Measurements from ENCODE around the gene CHDH. TPM values are rescaled to one million over a fixed set of nuclear protein-coding genes. Genes with fewer than 3 reads are reported as not detected.

The CHDH gene
- total and polyA plus RNA-seq, 3 experiments from 2014 or later, result 0.42 to 0.71 TPM; not detected in 1

- Mint-ChIP-seq H3K27ac (no peak overlapping the region), H3K9me3 (no peaks in the 10 kb centered on the region), H3K4me1 (no peaks in the 10 kb centered on the region), H3K36me3 (no peaks in the 10 kb centered on the region), H3K27me3 (peaks cover 3 to 18% of the 10 kb centered on the region in 2 donors), H3K4me3 (no peak overlapping the region)
- Histone ChIP-seq H3K4me3 (ENCODE audit: low read length) (no peak overlapping the region), H3K36me3 (ENCODE audit: insufficient read depth, low read length) (no peaks in the 10 kb centered on the region), H3K27ac (ENCODE audit: low read depth, low read length) (no peak overlapping the region), H3K27me3 (ENCODE audit: insufficient read depth, low read length, poor library complexity, severe bottlenecking) (no peaks in the 10 kb centered on the region), H3K4me1 (ENCODE audit: insufficient read depth, low read length) (no peaks in the 10 kb centered on the region), H3K9me3 (ENCODE audit: low read length) (no peaks in the 10 kb centered on the region)
- POLR2A ChIA-PET, result no interaction called here
- CTCF ChIA-PET, result no interaction called here
- no peak for DNase-seq
Observed at GRCh38 chr3:53806182-53807116, 39.8 kb downstream of the CHDH start.

GRCh38 chr3:53805463-53806159, 40.6 kb downstream of the CHDH start:
- Histone ChIP-seq H3K4me3 (ENCODE audit: low read length) (no peak overlapping the region), H3K36me3 (ENCODE audit: insufficient read depth, low read length) (no peaks in the 10 kb centered on the region), H3K9me3 (ENCODE audit: low read length) (no peaks in the 10 kb centered on the region), H3K27ac (ENCODE audit: low read depth, low read length) (no peak overlapping the region), H3K27me3 (ENCODE audit: insufficient read depth, low read length, poor library complexity, severe bottlenecking) (no peaks in the 10 kb centered on the region), H3K4me1 (ENCODE audit: insufficient read depth, low read length) (no peaks in the 10 kb centered on the region)
- Mint-ChIP-seq H3K27ac (no peak overlapping the region), H3K36me3 (no peaks in the 10 kb centered on the region), H3K9me3 (no peaks in the 10 kb centered on the region), H3K4me3 (no peak overlapping the region), H3K4me1 (no peaks in the 10 kb centered on the region), H3K27me3 (peaks cover 3 to 22% of the 10 kb centered on the region in 2 donors)
- DNase-seq, result no peak
- POLR2A ChIA-PET, result no interaction called here
- CTCF ChIA-PET, result no interaction called here

- no peaks in the 10 kb centered on the region for H3K36me3 ChIP-seq (ENCODE audit: insufficient read depth, low read length)
- CTCF ChIA-PET, result no interaction called here
- H3K4me1 ChIP-seq (ENCODE audit: insufficient read depth, low read length), result no peaks in the 10 kb centered on the region
- Mint-ChIP-seq H3K36me3 (no peaks in the 10 kb centered on the region), H3K9me3 (no peaks in the 10 kb centered on the region), H3K27ac (no peak overlapping the region), H3K4me1 (no peaks in the 10 kb centered on the region), H3K27me3 (peaks cover 3 to 26% of the 10 kb centered on the region in 2 donors), H3K4me3 (no peak overlapping the region)
- no peaks in the 10 kb centered on the region for H3K9me3 ChIP-seq (ENCODE audit: low read length)
- no peak overlapping the region for H3K27ac ChIP-seq (ENCODE audit: low read depth, low read length)
- POLR2A ChIA-PET, result no interaction called here
- no peak overlapping the region for H3K4me3 ChIP-seq (ENCODE audit: low read length)
- DNase-seq, result no peak
- H3K27me3 ChIP-seq (ENCODE audit: insufficient read depth, low read length, poor library complexity, severe bottlenecking), result no peaks in the 10 kb centered on the region
Observed at GRCh38 chr3:53804697-53805462, 41.3 kb downstream of the CHDH start.

GRCh38 chr3:53803816-53804695, 42.2 kb downstream of the CHDH start:
- Mint-ChIP-seq H3K36me3 (no peaks in the 10 kb centered on the region), H3K4me1 (no peaks in the 10 kb centered on the region), H3K4me3 (no peak overlapping the region), H3K27ac (no peak overlapping the region), H3K9me3 (no peaks in the 10 kb centered on the region), H3K27me3 (peaks cover 3 to 26% of the 10 kb centered on the region in 2 donors)
- CTCF ChIA-PET, result no interaction called here
- Histone ChIP-seq H3K4me1 (ENCODE audit: insufficient read depth, low read length) (no peaks in the 10 kb centered on the region), H3K4me3 (ENCODE audit: low read length) (no peak overlapping the region), H3K36me3 (ENCODE audit: insufficient read depth, low read length) (no peaks in the 10 kb centered on the region), H3K27me3 (ENCODE audit: insufficient read depth, low read length, poor library complexity, severe bottlenecking) (no peaks in the 10 kb centered on the region), H3K9me3 (ENCODE audit: low read length) (no peaks in the 10 kb centered on the region), H3K27ac (ENCODE audit: low read depth, low read length) (no peak overlapping the region)
- POLR2A ChIA-PET, result no interaction called here
- DNase-seq, result no peak

GRCh38 chr3:53803124-53803815, 42.9 kb downstream of the CHDH start:
- H3K27ac Mint-ChIP-seq, result no peak overlapping the region
- CTCF ChIA-PET, result no interaction called here
- no peaks in the 10 kb centered on the region for H3K36me3 ChIP-seq (ENCODE audit: insufficient read depth, low read length)
- no peaks in the 10 kb centered on the region for H3K9me3 Mint-ChIP-seq
- H3K4me3 Mint-ChIP-seq, result no peak overlapping the region
- H3K4me1 ChIP-seq (ENCODE audit: insufficient read depth, low read length), result no peaks in the 10 kb centered on the region
- H3K9me3 ChIP-seq (ENCODE audit: low read length), result no peaks in the 10 kb centered on the region
- H3K27me3 ChIP-seq (ENCODE audit: insufficient read depth, low read length, poor library complexity, severe bottlenecking), result no peaks in the 10 kb centered on the region
- no peak for DNase-seq
- peaks cover 3 to 21% of the 10 kb centered on the region in 2 donors for H3K27me3 Mint-ChIP-seq
- no peak overlapping the region for H3K27ac ChIP-seq (ENCODE audit: low read depth, low read length)
- no peaks in the 10 kb centered on the region for H3K4me1 Mint-ChIP-seq
- H3K36me3 Mint-ChIP-seq, result no peaks in the 10 kb centered on the region
- POLR2A ChIA-PET, result no interaction called here
- no peak overlapping the region for H3K4me3 ChIP-seq (ENCODE audit: low read length)

GRCh38 chr3:53802256-53802880, 43.9 kb downstream of the CHDH start:
- Mint-ChIP-seq H3K4me1 (no peaks in the 10 kb centered on the region), H3K4me3 (no peak overlapping the region), H3K27me3 (peaks cover 3 to 16% of the 10 kb centered on the region in 2 donors), H3K36me3 (no peaks in the 10 kb centered on the region), H3K27ac (no peak overlapping the region), H3K9me3 (no peaks in the 10 kb centered on the region)
- no peaks in the 10 kb centered on the region for H3K36me3 ChIP-seq (ENCODE audit: insufficient read depth, low read length)
- H3K27ac ChIP-seq (ENCODE audit: low read depth, low read length), result no peak overlapping the region
- DNase-seq, result no peak
- POLR2A ChIA-PET, result no interaction called here
- CTCF ChIA-PET, result no interaction called here
- H3K4me3 ChIP-seq (ENCODE audit: low read length), result no peak overlapping the region
- no peaks in the 10 kb centered on the region for H3K27me3 ChIP-seq (ENCODE audit: insufficient read depth, low read length, poor library complexity, severe bottlenecking)
- H3K9me3 ChIP-seq (ENCODE audit: low read length), result no peaks in the 10 kb centered on the region
- no peaks in the 10 kb centered on the region for H3K4me1 ChIP-seq (ENCODE audit: insufficient read depth, low read length)

GRCh38 chr3:53801319-53801718, 44.9 kb downstream of the CHDH start:
- Histone ChIP-seq H3K27me3 (ENCODE audit: insufficient read depth, low read length, poor library complexity, severe bottlenecking) (no peaks in the 10 kb centered on the region), H3K9me3 (ENCODE audit: low read length) (no peaks in the 10 kb centered on the region), H3K4me1 (ENCODE audit: insufficient read depth, low read length) (no peaks in the 10 kb centered on the region), H3K27ac (ENCODE audit: low read depth, low read length) (no peak overlapping the region), H3K4me3 (ENCODE audit: low read length) (no peak overlapping the region), H3K36me3 (ENCODE audit: insufficient read depth, low read length) (no peaks in the 10 kb centered on the region)
- H3K27me3 Mint-ChIP-seq, result peaks cover 1 to 9% of the 10 kb centered on the region in 2 donors
- ChIA-PET CTCF (no interaction called here), POLR2A (no interaction called here)
- H3K4me3 Mint-ChIP-seq, result no peak overlapping the region
- H3K9me3 Mint-ChIP-seq, result no peaks in the 10 kb centered on the region
- no peak overlapping the region for H3K27ac Mint-ChIP-seq
- DNase-seq, result no peak
- no peaks in the 10 kb centered on the region for H3K4me1 Mint-ChIP-seq
- no peaks in the 10 kb centered on the region for H3K36me3 Mint-ChIP-seq

All from CD8-positive, alpha-beta memory T cell (primary cell).